GM12801 (cell line): ENCODE measurements around the gene CERS1.

Experiments
- CTCF ChIP-seq: IDR thresholded peaks from one replicate; pipeline ENCODE4 v1.5.1; 2011; ENCODE audit warnings: control low read depth; ENCODE audit not compliant: insufficient read length; ENCODE audit errors: extremely low read depth

Gene CERS1

GRCh38 chr19:18859676-18860301 lies 36.2 kb downstream of the CERS1 start:
- no peak for TF ChIP-seq CTCF

DNA sequence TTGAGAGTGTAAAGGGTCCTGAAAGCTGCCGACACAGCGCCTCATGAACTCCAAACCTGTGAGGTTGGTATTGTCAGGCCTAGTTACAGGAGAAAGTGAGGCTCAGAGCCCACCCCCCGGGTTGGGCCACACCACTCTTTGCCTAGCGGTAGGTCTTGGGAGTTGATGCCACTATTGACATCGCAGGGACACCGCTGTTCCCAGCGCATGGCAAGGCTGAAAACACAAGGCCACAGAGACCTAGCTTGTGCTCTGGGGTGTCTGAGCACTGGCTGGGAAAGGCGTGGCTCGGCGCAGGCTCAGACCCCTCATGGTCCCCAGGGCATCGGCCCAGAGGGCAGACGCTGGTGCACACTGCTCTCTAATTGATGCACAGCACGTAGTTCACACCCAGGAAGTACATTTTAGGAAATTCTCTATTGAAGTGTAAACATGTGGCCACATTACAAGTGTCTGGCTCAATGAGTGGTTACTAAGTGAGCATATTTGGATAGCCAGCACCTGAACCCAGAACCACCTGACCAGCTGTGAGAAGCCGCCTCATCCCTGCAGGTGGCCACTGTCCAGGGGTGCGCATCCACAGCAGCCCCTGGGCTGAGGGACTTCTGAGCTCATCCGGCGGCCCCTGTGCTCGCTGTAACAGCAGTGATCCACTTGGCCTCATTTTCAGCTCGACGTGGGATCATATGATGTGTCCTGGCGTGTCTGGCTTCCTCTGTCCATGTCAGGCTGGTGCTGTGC lies 36.9 kb downstream of the CERS1 start:
- TF ChIP-seq CTCF = no peak

- TF ChIP-seq CTCF = no peak
Observed at GRCh38 chr19:18857223-18857622, 38.7 kb downstream of the CERS1 start.

GRCh38 chr19:18856385-18857126 lies 39.4 kb downstream of the CERS1 start:
- TF ChIP-seq CTCF = no peak

DNA sequence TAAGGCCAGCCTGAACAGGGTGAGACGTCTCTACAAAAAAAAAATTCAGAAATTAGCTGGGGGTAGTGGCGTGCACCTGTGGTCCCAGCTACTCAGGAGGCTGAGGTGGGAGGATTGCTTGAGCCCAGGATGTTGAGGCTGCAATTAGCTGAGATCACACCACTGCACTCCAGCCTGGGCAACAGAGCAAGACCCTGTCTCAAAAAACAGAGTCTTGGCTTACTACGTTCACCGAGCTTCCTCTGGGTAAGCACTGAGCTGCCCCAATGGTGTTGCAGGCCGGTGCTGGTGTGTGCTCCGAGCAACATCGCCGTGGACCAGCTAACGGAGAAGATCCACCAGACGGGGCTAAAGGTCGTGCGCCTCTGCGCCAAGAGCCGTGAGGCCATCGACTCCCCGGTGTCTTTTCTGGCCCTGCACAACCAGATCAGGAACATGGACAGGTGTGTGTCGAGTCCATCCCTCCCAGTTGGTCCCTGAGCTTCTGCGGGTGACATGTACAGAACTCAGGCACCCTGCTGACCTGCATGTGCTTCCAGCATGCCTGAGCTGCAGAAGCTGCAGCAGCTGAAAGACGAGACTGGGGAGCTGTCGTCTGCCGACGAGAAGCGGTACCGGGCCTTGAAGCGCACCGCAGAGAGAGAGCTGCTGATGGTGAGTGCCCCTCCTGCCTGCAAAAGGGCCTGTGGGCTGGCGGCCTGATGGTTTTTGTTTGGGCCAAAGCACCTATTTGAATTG lies 40.1 kb downstream of the CERS1 start:
- TF ChIP-seq CTCF = no peak

GRCh38 chr19:18854982-18855381 lies 41.0 kb downstream of the CERS1 start:
- TF ChIP-seq CTCF = no peak
